CD1c-positive myeloid dendritic cell (primary cell): ENCODE data around the gene PRSS16.
A peak's percentile ranks its signal among the peaks of the same experiment; 100 is the strongest.
"Not testable (repeated sequence)": the region's sequence is repeated elsewhere in the genome, so short reads cannot be mapped to it uniquely, and the experiment has no call there.

Experiments
- DNase-seq: peaks from one replicate; pipeline ENCODE4 v3.0.0-alpha.2; 2016; ENCODE audit errors: extremely low spot score

PRSS16 gene

DNA sequence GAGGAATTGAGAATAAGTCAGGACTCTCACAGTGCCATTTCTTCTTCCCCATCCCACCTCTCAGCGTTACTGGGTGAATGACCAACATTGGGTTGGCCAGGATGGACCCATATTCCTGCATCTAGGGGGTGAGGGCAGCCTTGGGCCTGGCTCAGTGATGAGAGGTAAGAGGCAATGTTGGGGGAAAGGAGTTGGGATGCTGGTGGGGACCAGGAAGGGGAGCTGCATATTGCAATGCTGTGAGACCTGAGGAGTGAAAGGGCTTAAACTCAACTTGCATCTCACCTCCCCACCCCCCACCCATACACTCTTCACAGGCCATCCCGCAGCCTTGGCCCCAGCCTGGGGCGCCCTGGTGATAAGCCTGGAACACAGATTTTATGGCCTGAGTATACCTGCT, 1.3 kb downstream of the PRSS16 start:
- DNase-seq = no peak

DNA sequence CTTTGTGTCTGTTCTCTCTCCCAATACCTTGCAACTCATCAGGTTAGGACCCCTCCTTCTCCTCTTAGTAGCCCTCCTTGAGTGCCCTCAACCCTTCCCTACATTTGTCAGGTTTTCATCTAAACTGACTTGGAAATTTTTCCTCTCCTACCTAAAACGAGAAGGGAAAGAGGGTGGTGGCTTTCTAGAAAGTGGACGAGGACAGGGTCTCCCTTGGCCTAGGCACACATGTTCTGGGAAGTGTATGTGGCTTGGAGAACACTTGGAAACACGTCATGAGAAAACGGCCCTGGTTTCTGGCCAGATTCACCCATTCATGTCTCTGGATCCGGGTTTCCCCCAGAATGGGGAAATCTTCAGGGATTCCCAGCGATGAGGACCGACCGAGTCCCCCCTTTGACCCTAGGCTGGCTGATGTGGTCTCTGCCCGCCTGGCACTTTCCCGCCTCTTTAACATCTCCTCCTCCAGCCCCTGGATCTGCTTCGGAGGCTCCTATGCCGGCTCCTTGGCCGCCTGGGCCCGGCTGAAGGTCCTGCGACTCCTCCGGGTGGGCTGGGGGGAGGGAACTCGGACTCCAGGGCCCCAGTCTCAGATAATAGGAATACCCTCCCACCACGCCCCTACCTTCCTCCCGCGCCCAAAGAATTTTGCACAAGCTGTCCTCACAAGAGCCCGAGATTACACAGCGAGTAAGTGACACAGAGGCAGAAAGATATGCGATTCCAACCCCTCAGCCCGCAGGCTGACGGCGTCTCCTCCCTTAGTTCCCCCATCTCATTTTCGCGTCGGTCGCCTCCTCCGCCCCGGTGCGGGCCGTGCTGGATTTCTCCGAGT, 3.0 kb downstream of the PRSS16 start:
- no peak for DNase-seq

DNA sequence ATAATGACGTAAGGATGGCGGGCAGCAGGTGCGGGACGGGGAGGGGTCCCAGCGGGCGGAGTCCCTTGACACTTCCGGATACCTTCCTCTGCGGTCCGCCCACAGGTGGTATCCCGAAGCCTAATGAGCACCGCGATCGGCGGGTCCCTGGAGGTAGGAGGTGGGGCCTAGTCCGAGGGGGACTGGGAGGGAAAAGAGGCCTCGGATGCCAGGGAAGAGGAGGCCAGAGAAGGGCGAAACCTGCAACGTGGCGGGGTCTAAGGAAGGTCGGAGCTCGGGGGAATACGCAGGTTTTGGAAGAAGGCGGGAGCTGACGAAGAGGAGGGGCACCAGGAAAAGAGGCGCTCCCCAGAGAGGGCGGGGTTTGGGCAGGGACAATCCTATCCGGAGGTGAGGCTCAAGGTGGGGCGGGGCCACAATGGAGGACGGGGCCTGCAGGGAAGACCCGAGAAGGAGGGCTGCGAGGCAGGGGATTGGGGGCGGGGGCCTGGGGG, 3.7 kb downstream of the PRSS16 start:
- DNase-seq = no peak

DNA sequence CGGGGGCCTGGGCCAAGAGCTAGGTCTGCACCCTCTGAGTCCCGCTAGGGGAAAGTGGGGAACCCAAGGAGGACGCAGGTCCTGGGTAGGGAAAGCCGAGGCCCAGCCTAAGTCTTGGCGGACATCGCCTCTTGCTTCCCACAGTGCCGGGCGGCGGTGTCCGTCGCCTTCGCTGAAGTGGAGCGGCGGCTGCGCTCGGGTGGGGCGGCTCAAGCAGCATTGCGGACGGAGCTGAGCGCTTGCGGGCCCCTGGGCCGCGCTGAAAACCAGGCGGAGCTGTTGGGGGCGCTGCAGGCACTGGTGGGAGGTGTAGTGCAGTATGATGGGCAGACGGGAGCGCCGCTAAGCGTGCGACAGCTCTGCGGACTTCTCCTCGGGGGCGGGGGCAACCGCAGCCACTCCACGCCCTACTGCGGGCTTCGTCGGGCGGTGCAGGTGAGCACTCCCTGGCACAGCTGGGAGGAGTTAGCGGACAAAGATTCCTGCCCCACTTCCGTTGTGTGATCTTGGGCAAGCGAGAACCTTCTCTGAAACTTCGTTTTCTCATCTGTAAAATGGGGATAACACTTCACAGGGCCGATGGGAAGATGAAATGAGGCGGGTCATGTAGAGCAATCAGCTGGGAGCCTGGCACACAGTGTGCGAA, 4.2 kb downstream of the PRSS16 start:
- peak; percentile 7 for DNase-seq

DNA sequence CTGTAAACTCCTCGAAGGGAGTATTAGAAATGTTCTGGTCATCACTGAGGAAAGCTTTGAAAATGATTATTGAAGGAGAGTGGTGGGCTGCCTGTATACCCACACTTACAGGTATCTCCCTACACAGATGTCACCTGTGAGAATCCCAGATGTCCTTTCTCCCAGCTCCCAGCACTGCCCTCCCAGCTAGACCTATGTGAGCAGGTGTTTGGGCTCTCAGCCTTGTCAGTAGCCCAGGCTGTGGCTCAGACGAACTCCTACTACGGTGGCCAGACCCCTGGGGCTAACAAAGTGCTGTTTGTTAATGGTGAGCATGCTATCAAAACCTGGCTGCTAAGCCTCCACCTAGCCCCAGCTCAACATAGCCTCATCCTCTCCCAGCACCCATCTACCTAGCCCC, 7.1 kb downstream of the PRSS16 start:
- no peak for DNase-seq

DNA sequence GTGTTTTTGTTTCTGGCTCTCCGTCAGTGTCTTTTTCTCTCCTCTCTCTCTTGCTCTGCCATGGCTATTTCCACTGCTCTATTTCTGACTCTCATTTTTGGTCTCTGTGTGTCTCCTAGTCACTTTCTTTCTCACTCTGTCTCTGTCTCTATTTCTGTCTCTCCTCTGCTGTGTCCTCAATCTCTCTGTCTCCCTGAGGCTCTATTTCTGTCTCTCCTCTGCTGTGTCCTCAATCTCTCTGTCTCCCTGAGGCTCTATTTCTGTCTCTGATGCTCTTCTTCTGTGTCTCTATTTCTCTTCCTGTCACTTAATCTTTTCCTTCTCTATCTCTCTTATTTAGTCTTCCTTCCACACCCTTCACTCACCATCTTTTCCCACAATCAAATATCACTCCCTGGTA, 8.4 kb downstream of the PRSS16 start:
- no peak for DNase-seq

DNA sequence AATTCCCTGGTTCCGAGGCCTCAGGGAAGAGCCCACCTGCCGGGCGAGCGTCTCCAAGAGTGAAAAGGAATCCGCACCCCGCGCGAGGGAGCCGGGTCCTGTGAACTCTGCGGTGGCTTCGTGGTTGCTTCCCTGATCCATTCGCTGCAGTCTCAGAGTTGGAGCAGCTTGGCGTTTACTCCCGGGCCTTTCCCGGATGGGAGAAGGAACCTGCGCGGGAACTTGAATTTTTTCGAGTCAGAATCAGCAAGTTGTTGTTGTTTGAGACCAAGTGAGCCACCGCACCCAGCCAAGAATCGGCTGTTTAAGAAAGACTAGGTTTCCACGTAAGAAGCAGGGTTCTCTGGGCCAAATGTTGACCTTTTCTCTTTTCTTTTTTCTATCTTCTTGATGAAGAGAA, 12.9 kb downstream of the PRSS16 start:
- DNase-seq = no peak

DNA sequence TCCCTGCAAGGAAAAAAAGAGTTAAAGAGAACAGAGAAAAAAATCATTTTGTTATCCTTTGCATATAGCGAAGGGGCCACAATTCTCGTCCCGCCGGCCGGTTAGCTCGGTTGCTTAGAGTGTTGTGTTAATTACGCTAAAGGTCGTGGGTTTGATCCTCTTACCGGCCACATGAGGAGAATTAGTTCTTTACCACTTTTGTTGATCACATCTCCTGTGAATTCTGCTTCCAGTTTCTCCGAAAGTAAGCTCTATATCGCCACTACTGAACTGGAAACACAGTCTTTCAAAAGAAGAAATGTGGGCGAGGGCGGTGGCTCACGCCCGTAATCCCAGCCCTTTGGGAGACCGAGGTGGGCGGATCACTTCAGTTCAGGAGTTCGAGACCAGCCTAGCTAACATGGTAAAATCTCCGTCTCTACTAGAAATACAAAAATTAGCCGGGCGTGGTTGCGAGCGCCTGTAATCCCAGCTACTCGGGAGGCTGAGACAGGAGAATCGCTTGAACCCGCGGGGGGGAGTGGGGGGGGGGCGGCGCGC, 13.4 kb downstream of the PRSS16 start:
- DNase-seq = no peak

DNA sequence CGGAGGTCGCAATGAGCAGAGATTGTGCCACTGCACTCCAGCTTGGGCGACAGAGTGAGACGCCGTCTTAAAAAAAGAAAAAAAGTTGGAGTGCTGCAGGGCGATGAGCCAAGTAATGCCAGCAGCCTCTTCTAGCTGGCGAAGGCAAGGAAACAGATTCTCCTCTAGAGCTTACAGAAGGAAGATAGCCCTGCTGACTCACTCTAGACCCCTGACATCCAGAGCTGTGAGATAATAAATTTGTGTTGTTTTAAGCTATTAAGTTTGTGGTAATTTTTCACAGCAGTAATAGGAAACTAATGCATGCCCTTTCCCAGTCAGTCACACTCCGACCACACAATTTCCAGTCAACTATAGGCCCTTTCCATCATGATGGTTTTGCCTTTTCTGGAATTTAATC, 16.4 kb downstream of the PRSS16 start:
- no peak for DNase-seq

DNA sequence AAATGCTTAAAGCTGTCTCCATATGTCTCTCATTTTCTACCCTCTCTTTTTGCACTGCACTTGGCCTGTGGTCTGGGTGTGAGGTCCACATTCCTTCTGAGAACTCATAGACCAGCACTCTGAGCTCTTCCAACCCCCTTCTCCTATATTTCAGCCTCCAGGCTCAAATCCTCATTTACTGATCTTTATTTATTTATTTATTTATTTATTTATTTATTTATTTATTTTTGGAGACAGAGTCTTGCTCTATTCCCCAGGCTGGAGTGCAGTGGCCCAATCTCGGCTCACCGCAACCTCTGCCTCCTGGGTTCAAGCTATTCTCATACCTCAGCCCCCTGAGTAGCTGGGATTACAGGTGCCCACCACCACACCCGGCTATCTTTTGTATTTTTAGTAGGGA, 19.5 kb downstream of the PRSS16 start:
- DNase-seq = not testable (repeated sequence)

DNA sequence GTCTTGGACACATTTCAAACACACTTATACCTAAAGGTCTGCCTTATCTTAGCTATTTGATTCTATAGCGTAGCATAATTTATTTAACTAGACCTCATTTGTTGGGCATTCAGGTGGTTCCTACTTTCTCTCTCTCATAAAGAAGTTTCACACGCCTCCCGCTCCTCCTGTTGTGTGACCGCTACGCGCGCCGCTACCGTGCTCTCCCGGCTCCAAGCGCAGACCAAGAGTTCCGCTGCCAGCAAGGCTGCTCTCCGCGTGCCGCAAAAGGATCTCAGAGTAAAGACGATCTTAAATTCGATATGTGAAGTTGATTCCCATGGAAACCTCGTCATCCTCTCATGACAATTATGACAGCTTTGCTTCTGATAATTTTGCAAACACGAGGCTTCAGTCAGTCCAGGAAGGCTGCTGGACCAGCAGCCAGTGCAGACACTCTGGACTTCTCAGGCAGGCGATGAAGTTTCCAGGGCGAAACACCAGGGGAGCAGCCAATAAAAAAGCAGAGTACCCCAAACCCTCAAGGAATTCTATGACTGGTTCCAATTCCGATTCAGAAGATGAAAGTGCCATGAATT, 20.4 kb downstream of the PRSS16 start:
- no peak for DNase-seq

DNA sequence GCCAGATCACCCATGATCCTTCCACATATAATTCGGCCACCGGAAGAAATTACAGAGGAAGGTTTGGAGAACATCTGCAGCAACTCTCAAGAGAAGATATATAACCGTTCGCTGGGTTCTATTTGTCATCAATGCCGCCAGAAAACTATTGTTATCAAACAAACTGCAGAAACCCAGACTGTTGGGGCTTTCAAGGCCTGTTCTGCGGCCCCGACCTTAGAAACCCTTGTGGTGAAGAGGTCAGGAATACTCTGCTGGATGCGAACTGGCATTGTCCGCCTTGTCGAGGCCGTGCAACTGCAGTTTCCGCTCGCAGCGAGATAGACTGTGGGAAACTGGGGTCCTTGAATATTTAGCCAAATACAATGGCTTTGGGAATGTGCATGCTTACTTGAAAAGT, 21.3 kb downstream of the PRSS16 start:
- DNase-seq = no peak

DNA sequence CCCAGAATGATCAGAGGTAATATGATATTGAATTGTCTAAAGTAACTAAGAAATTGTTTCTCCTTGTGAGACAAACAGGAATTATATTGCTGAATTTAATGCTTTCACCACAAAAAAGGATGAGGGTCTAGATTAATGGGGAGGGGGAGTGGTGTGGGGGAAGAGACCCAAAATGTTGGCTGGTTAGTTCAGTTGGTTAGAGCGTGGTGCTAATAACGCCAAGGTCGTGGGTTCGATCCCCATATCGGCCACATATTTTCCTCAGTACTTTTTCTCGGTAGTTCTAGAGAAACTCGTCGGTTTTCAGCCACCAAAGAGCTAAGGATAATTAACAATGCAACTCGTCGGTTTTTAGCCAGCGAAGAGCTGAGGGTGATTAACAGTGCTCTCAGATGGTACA, 26.3 kb downstream of the PRSS16 start:
- DNase-seq = no peak

DNA sequence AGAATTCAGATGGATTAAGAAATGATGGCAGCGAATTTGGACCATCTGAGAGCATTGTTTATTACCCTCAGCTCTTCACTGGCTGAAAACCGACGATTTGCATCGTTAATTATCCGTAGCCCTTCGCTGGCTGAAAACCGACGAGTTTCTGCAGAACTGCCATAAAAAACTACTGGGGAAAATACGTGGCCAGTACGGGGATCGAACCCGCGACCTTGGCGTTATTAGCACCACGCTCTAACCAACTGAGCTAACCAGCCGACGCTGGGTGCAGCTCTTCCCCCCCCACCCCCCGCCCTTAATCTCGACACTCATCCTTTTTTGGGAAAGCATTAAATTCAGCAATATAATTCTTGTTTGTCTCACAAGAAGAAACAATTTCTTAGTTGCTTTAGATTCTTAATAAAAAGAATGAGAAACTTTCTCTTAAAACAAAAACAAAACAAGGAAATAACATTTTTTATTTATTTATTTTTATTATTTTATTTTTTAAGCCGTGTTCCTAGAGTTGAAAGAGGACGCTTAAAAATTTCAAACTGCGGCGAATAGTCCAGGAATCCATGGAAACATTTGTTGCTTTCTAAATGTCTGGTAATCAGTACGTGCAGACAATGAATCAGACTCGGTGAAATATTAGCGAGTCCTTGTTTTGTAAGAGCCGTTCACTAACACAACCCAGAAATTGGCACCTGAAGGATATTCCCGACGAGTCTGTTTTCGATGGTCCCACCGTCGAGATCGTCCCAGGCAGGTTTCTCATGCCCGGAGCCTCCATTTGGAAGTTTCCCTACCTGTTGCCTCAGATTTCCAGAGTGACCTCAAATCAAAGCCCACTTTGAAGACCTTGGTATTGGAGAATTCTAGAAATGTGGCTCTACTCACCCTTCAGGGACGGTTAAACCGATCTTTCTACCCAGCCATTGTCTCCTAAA, 27.8 kb downstream of the PRSS16 start:
- DNase-seq = no peak

DNA sequence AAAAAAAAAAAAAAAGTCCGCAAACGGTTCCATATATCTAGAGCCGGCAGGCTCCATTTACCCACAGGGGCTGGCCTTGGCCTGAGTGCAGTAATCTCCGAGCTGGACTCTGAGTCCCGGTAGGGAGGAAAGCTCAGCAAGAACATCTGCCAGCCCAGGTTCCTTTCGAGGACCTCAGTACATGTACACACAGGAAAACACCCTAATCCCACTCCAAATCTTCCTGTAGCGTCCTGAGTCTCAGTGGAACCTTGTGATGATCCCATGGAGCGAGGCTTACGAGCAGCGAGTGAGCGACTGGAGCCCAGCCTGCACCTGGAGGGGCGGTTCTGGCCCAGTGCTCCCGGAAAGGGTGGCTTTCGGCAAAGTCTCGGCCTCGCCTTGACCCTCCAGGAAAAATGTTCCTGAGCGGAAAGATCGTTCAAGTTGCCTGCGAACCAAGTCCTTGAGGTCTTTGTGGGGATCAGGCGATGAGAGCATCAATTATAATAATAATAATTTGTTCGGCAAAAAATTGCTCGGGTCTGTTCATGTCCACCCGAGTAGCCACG, 32.1 kb downstream of the PRSS16 start:
- no peak for DNase-seq

DNA sequence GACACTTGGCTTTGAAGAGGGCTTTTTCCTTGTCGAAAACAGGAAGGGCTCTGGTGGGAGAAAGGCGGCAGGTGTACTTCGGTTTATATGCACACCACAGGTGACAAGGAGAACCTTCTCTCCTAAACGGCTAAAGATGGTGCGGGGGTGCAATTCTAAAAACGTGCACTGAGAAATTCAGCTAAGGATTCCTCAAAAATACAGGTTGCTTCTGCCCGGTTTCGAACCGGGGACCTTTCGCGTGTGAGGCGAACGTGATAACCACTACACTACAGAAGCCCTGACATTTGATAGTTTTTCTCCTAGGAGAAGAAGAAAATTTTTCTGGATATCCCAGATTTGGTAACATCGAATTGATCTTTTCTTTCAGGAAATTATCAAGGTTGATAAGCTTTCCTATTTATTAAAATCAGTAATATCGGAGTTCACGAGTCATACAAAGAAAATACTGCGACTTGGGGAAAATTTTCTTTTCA, 32.6 kb downstream of the PRSS16 start:
- DNase-seq = no peak

DNA sequence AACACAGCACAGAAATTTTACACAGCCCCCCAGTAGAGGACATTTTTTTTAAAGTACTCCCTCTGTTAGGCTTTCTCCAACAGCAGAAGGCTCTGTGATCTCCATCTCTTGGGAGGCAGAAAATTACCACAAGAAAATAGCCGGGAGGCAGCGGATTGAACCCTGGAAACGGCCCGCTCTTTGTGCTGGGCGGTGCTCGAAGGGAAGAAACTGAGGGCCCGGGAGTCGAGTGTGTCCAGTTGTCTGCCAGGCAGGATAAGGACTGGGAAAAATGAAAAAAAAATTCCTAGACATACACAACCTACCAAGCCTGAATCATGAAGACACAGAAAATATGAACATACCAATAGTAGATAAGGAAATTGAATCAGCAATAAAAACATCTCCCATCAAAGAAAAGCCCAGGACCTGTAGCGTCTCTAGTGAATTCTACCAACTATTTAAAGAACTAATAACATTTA, 33.1 kb downstream of the PRSS16 start:
- DNase-seq = no peak

DNA sequence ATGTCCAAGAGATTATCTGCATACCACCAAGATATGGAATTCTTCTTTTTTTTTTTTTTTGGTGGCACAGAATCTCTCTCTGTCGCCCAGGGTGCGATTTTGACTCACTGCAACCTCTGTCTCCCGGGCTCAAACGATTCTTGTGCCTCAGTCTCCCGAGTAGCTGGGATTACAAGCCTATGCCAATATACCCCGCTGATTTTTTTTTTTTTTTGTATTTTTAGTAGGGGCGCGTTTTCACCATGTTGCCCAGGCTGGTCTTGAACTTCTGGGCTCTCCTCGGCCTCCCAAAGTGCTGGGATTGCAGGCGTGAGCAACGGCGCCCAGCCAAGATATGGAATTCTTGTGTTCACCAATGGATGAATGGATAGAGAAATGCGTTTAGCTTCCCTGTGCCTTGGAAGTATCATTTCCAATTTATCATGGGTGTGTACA, 33.6 kb downstream of the PRSS16 start:
- no peak for DNase-seq

DNA sequence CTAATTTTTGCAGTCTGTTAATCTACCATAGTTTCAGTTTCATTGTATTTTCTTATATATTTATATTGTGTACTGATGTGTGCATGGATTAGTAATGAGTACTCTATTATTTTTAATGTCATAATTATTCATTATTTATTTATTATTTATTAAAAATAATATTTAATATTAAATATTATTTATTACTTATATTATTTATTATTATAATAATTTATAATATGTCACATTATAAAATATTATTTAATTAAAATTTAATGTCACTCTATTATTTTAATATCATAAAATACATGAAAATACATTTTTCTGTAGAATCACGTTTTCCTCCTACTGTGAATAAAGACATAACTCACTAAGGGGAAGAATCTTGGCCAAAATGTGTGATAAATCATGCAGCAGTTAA, 34.1 kb downstream of the PRSS16 start:
- no peak for DNase-seq

DNA sequence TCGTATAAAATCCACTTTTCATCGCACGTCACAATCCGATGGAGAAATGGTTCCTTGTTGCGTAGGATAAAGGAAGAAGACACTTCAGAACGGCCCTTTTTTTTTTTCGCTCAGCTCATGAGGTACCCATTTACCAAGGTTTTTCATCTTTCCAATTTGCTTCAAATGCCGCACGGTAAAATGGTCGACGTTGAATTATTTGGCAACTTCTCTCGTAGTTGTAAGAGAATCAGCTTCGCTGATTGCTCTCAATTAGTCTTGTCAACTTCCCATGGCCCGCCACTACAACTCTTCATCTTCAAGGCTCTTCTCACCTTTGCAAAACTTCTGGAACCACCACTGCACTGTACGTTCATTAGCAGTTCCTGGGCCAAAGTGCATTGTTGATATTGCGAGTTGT, 35.8 kb downstream of the PRSS16 start:
- no peak for DNase-seq

DNA sequence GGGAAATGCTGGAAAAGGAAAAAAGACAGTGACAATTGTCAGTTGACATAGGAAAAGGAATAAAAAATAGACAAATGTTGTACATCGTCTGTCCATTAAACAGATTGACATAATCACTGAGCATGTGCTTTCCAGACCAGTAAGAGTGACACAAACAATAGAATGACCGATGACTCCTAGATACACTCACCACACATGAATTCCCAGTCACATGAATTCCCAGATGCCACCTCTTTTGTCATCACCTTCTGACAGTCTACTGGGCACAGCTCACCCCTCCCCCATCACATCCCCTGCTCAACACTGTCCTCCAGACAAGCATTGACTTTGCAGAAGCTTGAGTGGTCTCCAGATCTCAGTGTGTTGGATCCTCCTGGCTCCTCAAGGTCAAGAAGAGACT, 38.6 kb downstream of the PRSS16 start:
- DNase-seq = no peak
